ENCODE results near the gene MEIOSIN. TPM values are rescaled to one million over a fixed set of nuclear protein-coding genes. Genes with fewer than 3 reads are reported as not detected.

MEIOSIN gene
- polyA plus RNA-seq, 1 donor (not counting 4 experiments of a cell fraction or from before 2014, with no cell fraction given): not detected

DNA sequence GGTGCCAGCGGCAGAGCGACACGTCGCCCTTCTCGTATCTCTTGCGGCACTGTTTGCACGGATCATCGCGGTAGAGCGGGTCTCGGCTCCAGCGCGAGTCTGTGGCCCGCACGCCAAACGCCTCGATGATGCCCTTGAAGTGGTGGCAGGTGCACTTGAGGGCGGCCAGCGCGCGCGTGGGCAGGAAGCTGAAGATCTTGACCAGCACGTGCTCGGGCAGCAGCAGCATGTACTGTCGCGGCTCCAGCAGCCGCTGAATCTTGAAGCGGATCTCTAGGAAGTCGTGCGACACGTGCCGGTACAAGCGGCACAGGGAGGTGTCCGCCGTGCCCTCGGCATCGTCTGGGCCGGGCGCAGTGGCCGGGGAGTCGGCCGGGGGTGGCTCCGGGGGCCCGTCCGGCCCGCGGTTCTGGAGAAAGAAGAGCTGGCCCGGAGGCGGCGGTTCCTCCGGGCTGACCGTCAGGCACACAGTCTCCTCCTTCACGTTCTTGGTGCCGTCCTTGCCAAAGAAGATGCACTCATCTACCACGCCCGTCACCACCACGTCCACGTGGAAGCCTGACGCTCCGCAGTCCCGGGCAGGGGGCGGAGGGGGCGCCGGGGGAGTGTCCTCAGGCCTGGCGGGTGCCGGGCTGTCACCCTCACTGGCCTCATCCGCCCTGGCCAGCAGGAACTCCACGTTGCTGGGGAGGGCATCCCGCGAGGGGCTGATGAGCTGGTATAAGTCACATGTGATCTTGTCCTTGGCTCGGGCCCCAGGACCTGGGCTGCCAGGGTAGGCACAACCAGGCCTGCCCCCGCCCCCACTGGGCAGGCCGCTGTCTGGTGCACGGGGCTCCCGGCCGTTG lies 21.2 kb upstream of the MEIOSIN start:
- DNase-seq (ENCODE audit: low read depth, low spot score): no peak
- Histone ChIP-seq H3K9me3 (ENCODE audit: control insufficient read depth, low read depth, low read length) (no peaks in the 10 kb centered on the region), H3K4me2 (ENCODE audit: control insufficient read depth, extremely low read depth, insufficient read depth, low read depth, low read length) (no peak overlapping the region), H3K36me3 (ENCODE audit: control insufficient read depth in 2 of 2, extremely low read depth in 1 of 2, insufficient read depth in 2 of 2, low read length in 2 of 2) (peaks cover 14 to 15% of the 10 kb centered on the region in 2 experiments), H3K4me3 (ENCODE audit: control insufficient read depth in 2 of 3, extremely low read depth in 1 of 3, insufficient read depth in 2 of 3, low read depth in 1 of 3, low read length in 3 of 3) (no peak overlapping the region), H3K9ac (ENCODE audit: control insufficient read depth, extremely low read depth, insufficient read depth, low read length) (no peak overlapping the region), H3K4me1 (ENCODE audit: control insufficient read depth, extremely low read depth, insufficient read depth, low read length) (peaks cover 6% of the 10 kb centered on the region), H3K27ac (ENCODE audit: control insufficient read depth, insufficient read depth, low read length) (no peak overlapping the region), H3K9me1 (ENCODE audit: control insufficient read depth, extremely low read depth, insufficient read depth, low read length) (no peaks in the 10 kb centered on the region), H4K20me1 (ENCODE audit: control insufficient read depth, extremely low read depth, insufficient read depth, low read length) (no peaks in the 10 kb centered on the region), H3K27me3 (ENCODE audit: control insufficient read depth, extremely low read depth, insufficient read depth, low read length) (no peaks in the 10 kb centered on the region), H2AFZ (ENCODE audit: control insufficient read depth, low read length) (no peak overlapping the region), H3K79me2 (ENCODE audit: control insufficient read depth, insufficient read depth, low read length) (peaks cover 38% of the 10 kb centered on the region)
- dilution Hi-C loops (cut with MboI; ENCODE audit: extremely low pct_ligation_motif_present, low sequenced_read_pairs): no loop called here
- no peak for FAIRE-seq
- no peak for TF ChIP-seq EZH2 (IDR thresholded peaks at IDR 0.05; ENCODE audit: low read length)
- TF ChIP-seq, protein P1, sequence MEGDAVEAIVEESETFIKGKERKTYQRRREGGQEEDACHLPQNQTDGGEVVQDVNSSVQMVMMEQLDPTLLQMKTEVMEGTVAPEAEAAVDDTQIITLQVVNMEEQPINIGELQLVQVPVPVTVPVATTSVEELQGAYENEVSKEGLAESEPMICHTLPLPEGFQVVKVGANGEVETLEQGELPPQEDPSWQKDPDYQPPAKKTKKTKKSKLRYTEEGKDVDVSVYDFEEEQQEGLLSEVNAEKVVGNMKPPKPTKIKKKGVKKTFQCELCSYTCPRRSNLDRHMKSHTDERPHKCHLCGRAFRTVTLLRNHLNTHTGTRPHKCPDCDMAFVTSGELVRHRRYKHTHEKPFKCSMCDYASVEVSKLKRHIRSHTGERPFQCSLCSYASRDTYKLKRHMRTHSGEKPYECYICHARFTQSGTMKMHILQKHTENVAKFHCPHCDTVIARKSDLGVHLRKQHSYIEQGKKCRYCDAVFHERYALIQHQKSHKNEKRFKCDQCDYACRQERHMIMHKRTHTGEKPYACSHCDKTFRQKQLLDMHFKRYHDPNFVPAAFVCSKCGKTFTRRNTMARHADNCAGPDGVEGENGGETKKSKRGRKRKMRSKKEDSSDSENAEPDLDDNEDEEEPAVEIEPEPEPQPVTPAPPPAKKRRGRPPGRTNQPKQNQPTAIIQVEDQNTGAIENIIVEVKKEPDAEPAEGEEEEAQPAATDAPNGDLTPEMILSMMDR (optimal IDR thresholded peaks at IDR 0.05 in 1 of 3, IDR thresholded peaks at IDR 0.05 in 1 of 3, conservative IDR thresholded peaks at IDR 0.05 in 1 of 3; ENCODE audit: extremely low read depth in 1 of 3, insufficient read depth in 2 of 3, low read length in 3 of 3): no peak

DNA sequence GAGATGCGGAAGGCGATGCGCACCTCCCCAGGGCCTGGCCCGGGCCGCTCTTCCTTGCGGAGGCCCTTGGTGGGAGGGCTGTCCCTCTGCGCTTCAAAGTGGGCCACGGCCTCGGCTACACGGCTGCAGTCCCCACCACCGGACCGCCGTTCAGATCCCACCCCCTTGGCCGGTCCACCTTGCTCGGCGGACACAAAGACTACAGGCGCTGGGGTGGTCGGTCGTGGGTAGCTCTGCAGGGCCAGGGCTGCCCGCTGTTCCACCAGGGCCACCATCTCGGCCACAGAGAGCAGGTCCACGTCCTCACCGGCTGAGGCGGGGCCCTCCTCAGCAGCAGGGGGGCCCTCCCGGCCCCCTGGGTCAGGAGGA lies 20.6 kb upstream of the MEIOSIN start:
- Histone ChIP-seq H3K9me3 (ENCODE audit: control insufficient read depth, low read depth, low read length) (no peaks in the 10 kb centered on the region), H3K9me1 (ENCODE audit: control insufficient read depth, extremely low read depth, insufficient read depth, low read length) (no peaks in the 10 kb centered on the region), H3K27ac (ENCODE audit: control insufficient read depth, insufficient read depth, low read length) (no peak overlapping the region), H3K4me3 (ENCODE audit: control insufficient read depth in 2 of 3, extremely low read depth in 1 of 3, insufficient read depth in 2 of 3, low read depth in 1 of 3, low read length in 3 of 3) (no peak overlapping the region), H3K36me3 (ENCODE audit: control insufficient read depth in 2 of 2, extremely low read depth in 1 of 2, insufficient read depth in 2 of 2, low read length in 2 of 2) (peaks cover 14 to 15% of the 10 kb centered on the region in 2 experiments), H4K20me1 (ENCODE audit: control insufficient read depth, extremely low read depth, insufficient read depth, low read length) (no peaks in the 10 kb centered on the region), H2AFZ (ENCODE audit: control insufficient read depth, low read length) (no peak overlapping the region), H3K79me2 (ENCODE audit: control insufficient read depth, insufficient read depth, low read length) (peaks cover 38% of the 10 kb centered on the region), H3K9ac (ENCODE audit: control insufficient read depth, extremely low read depth, insufficient read depth, low read length) (no peak overlapping the region), H3K27me3 (ENCODE audit: control insufficient read depth, extremely low read depth, insufficient read depth, low read length) (no peaks in the 10 kb centered on the region), H3K4me2 (ENCODE audit: control insufficient read depth, extremely low read depth, insufficient read depth, low read depth, low read length) (no peak overlapping the region), H3K4me1 (ENCODE audit: control insufficient read depth, extremely low read depth, insufficient read depth, low read length) (peaks cover 7% of the 10 kb centered on the region)
- no peak for FAIRE-seq
- DNase-seq (ENCODE audit: low read depth, low spot score): no peak
- dilution Hi-C loops (cut with MboI; ENCODE audit: extremely low pct_ligation_motif_present, low sequenced_read_pairs): no loop called here
- TF ChIP-seq, protein P1 (optimal IDR thresholded peaks at IDR 0.05 in 1 of 3, IDR thresholded peaks at IDR 0.05 in 1 of 3, conservative IDR thresholded peaks at IDR 0.05 in 1 of 3; ENCODE audit: extremely low read depth in 1 of 3, insufficient read depth in 2 of 3, low read length in 3 of 3): no peak
- no peak for TF ChIP-seq EZH2 (IDR thresholded peaks at IDR 0.05; ENCODE audit: low read length)

All from keratinocyte (primary cell).